HCT116 (cell line): ENCODE results near the gene CEMIP2. TPM values are rescaled to one million over a fixed set of nuclear protein-coding genes. Genes with fewer than 3 reads are reported as not detected.

ENCODE experiments used
- ATAC-seq: fragments of 200-7000 bp; cut with Tn5 transposase; 2 replicates; pipeline ENCODE4 v1.9.1; 2020; ENCODE audit warnings: mild to moderate bottlenecking, moderate library complexity
- BruUV-seq: library from RNA; stranded (reverse); fragments of 400-500 nt; replicated peaks from 2 replicates; lab custom pipeline; 2021; lab: Mats Ljungman, UMichigan
- CTCF ChIA-PET: fragments of 300-600 bp; sonication (Branson Sonifier 250); formaldehyde crosslinking; loops from one replicate; lab custom pipeline; 2021; ENCODE audit warnings: antibody characterized with exemption; lab: Charles Lee
- POLR2A ChIA-PET: fragments of 300-600, 350-600 bp; sonication (Branson Sonifier 250); formaldehyde crosslinking; loops from one replicate; lab custom pipeline; 2021; ENCODE audit warnings: antibody characterized with exemption; lab: Charles Lee
- RAD21 ChIA-PET, 2 experiments: fragments of 300-600 bp; sonication (Branson Sonifier 250); formaldehyde crosslinking; loops; one replicate each; lab custom pipeline; 2023; ENCODE audit warnings: low total read pairs in 2 of 2; ENCODE audit not compliant: uncharacterized antibody in 2 of 2, unreplicated experiment in 2 of 2, low non-redundant PET in 1 of 2; lab: Charles Lee
- DNase-seq: peaks from one replicate; pipeline ENCODE4 v3.0.0-alpha.2; 2010; ENCODE audit warnings: low read depth, low spot score
- H2AFZ ChIP-seq: fragments of 200-600 bp; shearing (Covaris generic), sonication (generic); 2 replicates; pipeline ENCODE4 v1.6.1; 2017; ENCODE audit warnings: low read depth, mixed run types, mixed read lengths, antibody characterized with exemption, low read length; ENCODE audit not compliant: poor library complexity, severe bottlenecking
- H3K27ac ChIP-seq: 2 replicates; pipeline ENCODE4 v1.5.1; 2012; ENCODE audit warnings: low read depth, low read length
- H3K27me3 ChIP-seq: fragments of 200-600 bp; sonication (generic); 2 replicates; pipeline ENCODE4 v1.6.1; 2016; ENCODE audit warnings: mixed run types, low read length, mixed read lengths; ENCODE audit not compliant: insufficient read depth
- H3K36me3 ChIP-seq, 2 experiments: fragments of 200-500 bp in 1 of 2; fragments of 200-600 bp in 1 of 2; sonication (Bioruptor generic) in 1 of 2; sonication (generic) in 1 of 2; 2 replicates each; pipeline versions ENCODE4 v1.5.1 to v1.6.1; 2014 to 2016; ENCODE audit warnings: low read length in 2 of 2, inconsistent platforms in 1 of 2, mixed read lengths in 1 of 2, mixed run types in 1 of 2; ENCODE audit not compliant: insufficient read depth in 2 of 2, control insufficient read depth in 1 of 2
- H3K4me1 ChIP-seq, 2 experiments: fragments of 200-600 bp in 1 of 2; sonication (generic) in 1 of 2; 2 replicates each; pipeline versions ENCODE4 v1.5.1 to v1.6.1; 2012 to 2017; ENCODE audit warnings: low read length in 2 of 2, inconsistent platforms in 1 of 2, mild to moderate bottlenecking in 1 of 2, mixed read lengths in 1 of 2, mixed run types in 1 of 2, moderate library complexity in 1 of 2; ENCODE audit not compliant: insufficient read depth in 2 of 2, control insufficient read depth in 1 of 2
- H3K4me2 ChIP-seq: fragments of 200-600 bp; sonication (generic); 2 replicates; pipeline ENCODE4 v1.6.1; 2017; ENCODE audit warnings: mixed run types, low read length, mixed read lengths
- H3K4me3 ChIP-seq, 2 experiments: fragments of 200-600 bp in 1 of 2; sonication (generic) in 1 of 2; replicated peaks in 1 of 2; 2 replicates each; pipeline ENCODE4 v1.5.1; 2011 to 2016; ENCODE audit warnings: low read length in 2 of 2, control low read depth in 1 of 2, low read depth in 1 of 2, mild to moderate bottlenecking in 1 of 2, mixed read lengths in 1 of 2, mixed run types in 1 of 2
- H3K79me2 ChIP-seq: fragments of 200-600 bp; sonication (generic); 2 replicates; pipeline ENCODE4 v1.6.1; 2017; ENCODE audit warnings: mild to moderate bottlenecking, mixed run types, low read length, moderate library complexity, mixed read lengths; ENCODE audit not compliant: insufficient read depth
- H3K9ac ChIP-seq: fragments of 200-600 bp; sonication (generic); 2 replicates; pipeline ENCODE4 v1.6.1; 2016; ENCODE audit warnings: low read length, mixed read lengths
- H3K9me2 ChIP-seq: fragments of 200-600 bp; sonication (generic), shearing (Covaris generic); 2 replicates; pipeline ENCODE4 v1.6.1; 2017; ENCODE audit warnings: mixed run types, mild to moderate bottlenecking, moderate library complexity; ENCODE audit not compliant: insufficient read depth
- H3K9me3 ChIP-seq, 2 experiments: fragments of 200-500 bp in 1 of 2; fragments of 200-600 bp in 1 of 2; sonication (Bioruptor generic) in 1 of 2; sonication (generic) in 1 of 2; 2 replicates each; pipeline ENCODE4 v1.6.1; 2014 to 2017; ENCODE audit warnings: low read length in 2 of 2, mixed read lengths in 2 of 2, inconsistent platforms in 1 of 2, low read depth in 1 of 2, mild to moderate bottlenecking in 1 of 2, mixed run types in 1 of 2, moderate library complexity in 1 of 2; ENCODE audit not compliant: control insufficient read depth in 1 of 2, insufficient read depth in 1 of 2
- H4K20me1 ChIP-seq: fragments of 200-600 bp; sonication (generic), shearing (Covaris generic); 2 replicates; pipeline ENCODE4 v1.6.1; 2017; ENCODE audit warnings: mixed run types, mild to moderate bottlenecking, moderate library complexity; ENCODE audit not compliant: insufficient read depth
- CEBPB ChIP-seq: IDR thresholded peaks from 2 replicates; pipeline ENCODE4 v1.6.1; 2012; ENCODE audit warnings: low read depth
- CTCF ChIP-seq, 3 experiments: fragments of 200-600 bp in 1 of 3; sonication (generic) in 1 of 3; IDR thresholded peaks in 2 of 3; conservative IDR thresholded peaks in 1 of 3; 2 replicates each; pipeline ENCODE4 v1.5.1; 2012 to 2017; ENCODE audit warnings: low read depth in 2 of 3, low read length in 2 of 3, antibody characterized with exemption in 1 of 3, borderline replicate concordance in 1 of 3, control low read depth in 1 of 3, mild to moderate bottlenecking in 1 of 3, mixed read lengths in 1 of 3, mixed run types in 1 of 3, moderate library complexity in 1 of 3; ENCODE audit not compliant: insufficient read depth in 1 of 3
- ELF1 ChIP-seq: IDR thresholded peaks from 2 replicates; pipeline ENCODE4 v1.6.1; 2012; ENCODE audit warnings: low read depth, borderline replicate concordance
- EZH2phosphoT487 ChIP-seq: fragments of 200-600 bp; IDR thresholded peaks from 2 replicates; pipeline ENCODE4 v1.6.1; 2018; ENCODE audit warnings: antibody characterized with exemption, borderline replicate concordance
- FOSL1 ChIP-seq: IDR thresholded peaks from 2 replicates; pipeline ENCODE4 v1.6.1; 2012; ENCODE audit warnings: low read depth
- JUND ChIP-seq: IDR thresholded peaks from 2 replicates; pipeline ENCODE4 v1.6.1; 2012
- POLR2A ChIP-seq: IDR thresholded peaks from 2 replicates; pipeline ENCODE4 v1.7.0; 2011; ENCODE audit warnings: borderline replicate concordance; ENCODE audit not compliant: insufficient read depth, insufficient read length; ENCODE audit errors: extremely low read depth
- SP1 ChIP-seq: IDR thresholded peaks from 2 replicates; pipeline ENCODE4 v1.6.1; 2012; ENCODE audit warnings: low read depth
- SRF ChIP-seq: IDR thresholded peaks from 2 replicates; pipeline ENCODE4 v1.6.1; 2012; ENCODE audit warnings: low read depth
- YY1 ChIP-seq: IDR thresholded peaks from 2 replicates; pipeline ENCODE4 v1.6.1; 2011; ENCODE audit warnings: low read length, low read depth, moderate library complexity, mild to moderate bottlenecking; ENCODE audit not compliant: insufficient replicate concordance; ENCODE audit errors: extremely low read depth
- ZBTB33 ChIP-seq: IDR thresholded peaks from 2 replicates; pipeline ENCODE4 v1.6.1; 2011; ENCODE audit warnings: mild to moderate bottlenecking, low read length, moderate library complexity; ENCODE audit not compliant: insufficient replicate concordance; ENCODE audit errors: extremely low read depth
- ZNF274 ChIP-seq: fragments of 200-500 bp; sonication (Bioruptor generic); IDR thresholded peaks from 2 replicates; pipeline ENCODE4 v1.6.1; 2014; ENCODE audit warnings: mild to moderate bottlenecking, low read depth, low read length, inconsistent platforms
- intact Hi-C: fragments of 100-400 bp; cut with micrococcal nuclease; formaldehyde crosslinking; loops from 2 replicates; pipeline ENCODE4 v1.10.0; 2022
- total RNA-seq: library from RNA; stranded (reverse); gene quantifications from one replicate; pipeline ENCODE4 v1.2.1, GENCODE V29; 2021; ENCODE audit not compliant: unreplicated experiment
- TF ChIP-seq, protein P1 (sequence below): IDR thresholded peaks from 2 replicates; pipeline ENCODE4 v1.6.1; 2012; ENCODE audit warnings: low read depth
- TF ChIP-seq, protein P2 (sequence below): IDR thresholded peaks from 2 replicates; pipeline ENCODE4 v1.6.1; 2012

The CEMIP2 gene
- total RNA-seq, 1 experiment from 2014 or later: 14.3 TPM

GRCh38 chr9:71697882-71698281 is 70.4 kb downstream of the CEMIP2 start:
- ChIA-PET POLR2A (no interaction called here), CTCF (no interaction called here), RAD21 (no interaction called here)
- Histone ChIP-seq H3K9me2 (no peaks in the 10 kb centered on the region), H3K9me3 (no peaks in the 10 kb centered on the region), H3K27me3 (no peaks in the 10 kb centered on the region), H3K27ac (no peak overlapping the region), H3K4me3 (no peak overlapping the region), H3K9ac (no peak overlapping the region), H2AFZ (no peak overlapping the region), H3K79me2 (no peaks in the 10 kb centered on the region), H3K4me2 (no peak overlapping the region), H3K36me3 (0 out of 4 replicates have a peak, but pooled peaks cover 0 to 2% of the 10 kb centered on the region in 2 experiments), H4K20me1 (no peaks in the 10 kb centered on the region), H3K4me1 (no peaks in the 10 kb centered on the region)
- ATAC-seq (no peak), DNase-seq (no peak)
- TF ChIP-seq CTCF (IDR thresholded peaks at IDR 0.05 in 2 of 3, conservative IDR thresholded peaks at IDR 0.05 in 1 of 3; ENCODE audit: borderline replicate concordance in 1 of 3, insufficient read depth in 1 of 3, low read depth in 2 of 3, low read length in 2 of 3) (no peak), ZBTB33 (no peak), YY1 (no peak), FOSL1 (no peak), SRF (no peak), CEBPB (no peak), ZNF274 (no peak), SP1 (no peak), ELF1 (no peak), EZH2phosphoT487 (no peak), POLR2A (no peak), JUND (no peak)
- TF ChIP-seq, protein P1, sequence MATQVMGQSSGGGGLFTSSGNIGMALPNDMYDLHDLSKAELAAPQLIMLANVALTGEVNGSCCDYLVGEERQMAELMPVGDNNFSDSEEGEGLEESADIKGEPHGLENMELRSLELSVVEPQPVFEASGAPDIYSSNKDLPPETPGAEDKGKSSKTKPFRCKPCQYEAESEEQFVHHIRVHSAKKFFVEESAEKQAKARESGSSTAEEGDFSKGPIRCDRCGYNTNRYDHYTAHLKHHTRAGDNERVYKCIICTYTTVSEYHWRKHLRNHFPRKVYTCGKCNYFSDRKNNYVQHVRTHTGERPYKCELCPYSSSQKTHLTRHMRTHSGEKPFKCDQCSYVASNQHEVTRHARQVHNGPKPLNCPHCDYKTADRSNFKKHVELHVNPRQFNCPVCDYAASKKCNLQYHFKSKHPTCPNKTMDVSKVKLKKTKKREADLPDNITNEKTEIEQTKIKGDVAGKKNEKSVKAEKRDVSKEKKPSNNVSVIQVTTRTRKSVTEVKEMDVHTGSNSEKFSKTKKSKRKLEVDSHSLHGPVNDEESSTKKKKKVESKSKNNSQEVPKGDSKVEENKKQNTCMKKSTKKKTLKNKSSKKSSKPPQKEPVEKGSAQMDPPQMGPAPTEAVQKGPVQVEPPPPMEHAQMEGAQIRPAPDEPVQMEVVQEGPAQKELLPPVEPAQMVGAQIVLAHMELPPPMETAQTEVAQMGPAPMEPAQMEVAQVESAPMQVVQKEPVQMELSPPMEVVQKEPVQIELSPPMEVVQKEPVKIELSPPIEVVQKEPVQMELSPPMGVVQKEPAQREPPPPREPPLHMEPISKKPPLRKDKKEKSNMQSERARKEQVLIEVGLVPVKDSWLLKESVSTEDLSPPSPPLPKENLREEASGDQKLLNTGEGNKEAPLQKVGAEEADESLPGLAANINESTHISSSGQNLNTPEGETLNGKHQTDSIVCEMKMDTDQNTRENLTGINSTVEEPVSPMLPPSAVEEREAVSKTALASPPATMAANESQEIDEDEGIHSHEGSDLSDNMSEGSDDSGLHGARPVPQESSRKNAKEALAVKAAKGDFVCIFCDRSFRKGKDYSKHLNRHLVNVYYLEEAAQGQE: no peak
- TF ChIP-seq, protein P2, sequence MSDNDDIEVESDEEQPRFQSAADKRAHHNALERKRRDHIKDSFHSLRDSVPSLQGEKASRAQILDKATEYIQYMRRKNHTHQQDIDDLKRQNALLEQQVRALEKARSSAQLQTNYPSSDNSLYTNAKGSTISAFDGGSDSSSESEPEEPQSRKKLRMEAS: no peak
- intact Hi-C loops: no loop called here
- BruUV-seq: no TSS peak
